ENCODE results near the gene ZNF226.

- no peak for TF ChIP-seq CEBPB (IDR thresholded peaks at IDR 0.05)
- TF ChIP-seq BHLHE40 (IDR thresholded peaks at IDR 0.05; ENCODE audit: low read depth, low read length) = no peak
- 0 out of 2 replicates have a peak, but pooled peaks have one; percentile 4 for TF ChIP-seq HDAC2 (IDR thresholded peaks at IDR 0.05)
- no peak for TF ChIP-seq CTCF (IDR thresholded peaks at IDR 0.05)
- no peak for TF ChIP-seq EP300 (IDR thresholded peaks at IDR 0.05)
These were observed 22.9 kb upstream of the ZNF226 start for GRCh38 chr19:44142059-44142433.

All from A549 (cell line).